NCI-H146 treated with DMSO at 0.1 percent for 48 hours (cell line): ENCODE measurements around the gene NOX4.

Experiments
- DNase-seq: peaks from one replicate; lab custom pipeline; 2025; ENCODE audit not compliant: unreplicated experiment; lab: John Stamatoyannopoulos, UW

NOX4 gene

GRCh38 chr11:89490981-89491690 is at the start of gene NOX4:
NOX4 (minus strand) TSS chr11:89491375; CDS start chr11:89491246, 129 bp downstream.
- DNase-seq = no peak

DNA sequence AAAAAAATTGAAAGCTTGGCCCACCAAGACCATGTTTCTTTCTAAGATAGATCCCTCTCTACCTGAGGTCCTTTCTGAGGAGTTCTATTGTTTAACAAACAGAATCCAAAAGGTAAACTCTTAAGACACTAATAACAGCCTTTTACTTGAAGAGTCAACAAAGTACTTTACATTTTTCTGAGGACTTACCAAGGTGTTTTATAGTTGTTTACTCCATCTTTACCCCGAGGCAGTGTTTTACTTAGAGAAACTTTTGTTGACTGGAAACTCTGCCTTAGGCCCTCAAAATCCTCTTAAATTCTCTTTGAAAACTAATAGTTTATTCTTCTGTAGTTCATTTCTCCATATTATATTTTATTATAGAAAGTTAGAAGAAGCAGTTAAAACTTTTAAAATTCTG is 49.7 kb upstream of the NOX4 start:
- DNase-seq = no peak

- no peak for DNase-seq
Measured at GRCh38 chr11:89537936-89538335, 46.8 kb upstream of the NOX4 start.

GRCh38 chr11:89536926-89537325 is 45.8 kb upstream of the NOX4 start:
- no peak for DNase-seq

DNA sequence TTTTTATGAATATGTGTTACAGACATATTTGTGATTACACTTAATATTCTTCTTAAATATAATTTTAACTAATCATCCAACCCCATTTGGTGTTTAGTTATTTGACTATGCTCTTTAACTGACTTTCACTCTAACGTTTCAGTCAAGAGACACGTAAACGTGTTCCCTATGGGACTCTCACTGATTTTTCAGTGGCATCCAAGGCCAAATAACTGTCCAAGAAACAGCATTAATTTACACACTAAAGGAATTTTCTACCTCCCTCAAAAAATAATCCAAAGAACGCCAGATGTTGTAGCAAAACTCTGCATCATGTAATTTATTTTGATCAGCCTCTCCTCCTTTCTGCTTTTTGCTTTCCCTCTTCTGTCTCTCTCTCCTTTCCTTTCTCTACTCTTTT is 44.0 kb upstream of the NOX4 start:
- DNase-seq = no peak

GRCh38 chr11:89529626-89530380 is 38.6 kb upstream of the NOX4 start:
- no peak for DNase-seq

- DNase-seq = no peak
Measured at GRCh38 chr11:89521792-89522191, 30.6 kb upstream of the NOX4 start.

- no peak for DNase-seq
Measured at GRCh38 chr11:89521294-89521693, 30.1 kb upstream of the NOX4 start.

- no peak for DNase-seq
Measured at GRCh38 chr11:89516496-89516895, 25.3 kb upstream of the NOX4 start.

DNA sequence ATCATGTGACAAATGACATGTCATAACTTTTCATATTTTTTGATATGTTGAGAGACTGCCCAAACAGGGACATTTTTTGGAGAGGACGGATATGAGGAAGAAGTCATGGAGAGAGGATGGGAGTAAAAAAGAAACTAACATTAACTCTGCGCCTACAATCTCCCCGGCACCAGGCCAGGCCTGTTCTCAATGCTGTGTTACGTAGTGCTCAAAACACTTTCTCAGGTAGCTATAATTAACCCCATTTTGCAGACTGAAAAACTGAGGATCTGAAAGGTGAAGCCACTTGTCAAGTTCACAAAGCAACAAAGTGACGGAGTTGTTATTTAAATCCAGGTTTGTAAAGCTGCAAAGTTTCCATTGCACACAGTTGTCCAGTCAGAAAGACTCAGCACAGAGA is 17.4 kb upstream of the NOX4 start:
- DNase-seq = no peak

GRCh38 chr11:89504270-89504669 is 13.1 kb upstream of the NOX4 start:
- no peak for DNase-seq

DNA sequence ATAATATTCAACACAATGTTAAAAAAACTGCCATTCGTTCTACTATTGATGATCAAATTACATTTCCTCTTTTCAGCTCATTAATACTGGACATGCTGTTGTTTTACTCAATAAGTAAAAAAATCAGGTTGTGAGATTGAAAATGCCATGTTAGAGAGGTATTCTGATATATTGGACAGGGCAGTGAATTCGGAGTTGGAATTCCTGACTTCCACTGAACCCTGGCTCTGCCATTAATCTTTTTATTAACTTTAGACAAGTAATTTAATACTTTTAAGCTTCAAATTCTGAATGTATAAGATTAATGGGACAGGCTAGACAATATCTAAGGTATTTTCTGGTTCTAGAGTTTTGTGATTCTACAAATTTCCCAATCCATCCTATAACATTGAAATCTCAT is 12.2 kb upstream of the NOX4 start:
- no peak for DNase-seq

GRCh38 chr11:89502301-89502700 is 11.1 kb upstream of the NOX4 start:
- no peak for DNase-seq

GRCh38 chr11:89500336-89500735 is 9.2 kb upstream of the NOX4 start:
- DNase-seq = no peak

GRCh38 chr11:89498845-89499448 is 7.8 kb upstream of the NOX4 start:
- no peak for DNase-seq

GRCh38 chr11:89495951-89496350 is 4.8 kb upstream of the NOX4 start:
- no peak for DNase-seq

GRCh38 chr11:89493431-89493830 is 2.3 kb upstream of the NOX4 start:
- no peak for DNase-seq

- no peak for DNase-seq
Measured at GRCh38 chr11:89490602-89490980, 584 bp downstream of the NOX4 start.

DNA sequence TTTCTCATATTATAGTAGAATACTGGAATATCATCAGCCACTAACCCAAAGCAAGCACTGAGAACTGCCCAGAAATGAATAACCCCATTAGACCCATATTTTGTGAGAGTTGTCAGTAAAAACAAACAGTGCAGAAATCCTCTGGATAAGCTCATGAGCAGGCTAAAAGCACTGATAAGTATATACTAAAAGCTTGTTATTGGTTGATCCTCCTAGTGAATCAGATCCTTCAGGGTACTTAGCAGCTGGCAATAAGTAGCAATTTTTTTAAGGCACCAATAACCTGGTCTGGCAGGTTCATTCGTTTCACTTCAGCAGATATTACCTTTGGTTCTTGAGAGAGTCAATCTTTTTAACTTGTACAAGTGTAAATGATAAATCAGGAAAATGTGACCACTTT is 1.2 kb downstream of the NOX4 start:
- DNase-seq = no peak

DNA sequence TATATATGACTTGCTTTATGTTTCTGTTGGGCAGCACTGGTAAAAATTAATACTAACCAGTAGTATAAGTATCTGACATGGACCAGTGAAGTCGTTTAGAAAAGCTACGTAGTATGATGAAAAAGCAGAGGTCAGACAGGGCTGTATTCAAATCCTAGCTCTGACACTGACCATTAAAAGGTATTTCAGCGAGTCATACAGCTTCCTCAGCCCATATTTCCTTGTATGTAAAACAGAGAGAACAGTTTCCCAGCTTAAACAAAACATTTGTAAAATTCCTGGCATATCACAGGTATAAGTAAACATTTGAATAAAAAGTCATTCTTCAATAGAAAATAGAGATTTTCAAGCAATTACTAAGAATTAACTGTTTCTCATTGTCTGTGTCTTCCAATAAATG is 4.2 kb downstream of the NOX4 start:
- DNase-seq = no peak

- no peak for DNase-seq
Measured at GRCh38 chr11:89484896-89485295, 6.3 kb downstream of the NOX4 start.

DNA sequence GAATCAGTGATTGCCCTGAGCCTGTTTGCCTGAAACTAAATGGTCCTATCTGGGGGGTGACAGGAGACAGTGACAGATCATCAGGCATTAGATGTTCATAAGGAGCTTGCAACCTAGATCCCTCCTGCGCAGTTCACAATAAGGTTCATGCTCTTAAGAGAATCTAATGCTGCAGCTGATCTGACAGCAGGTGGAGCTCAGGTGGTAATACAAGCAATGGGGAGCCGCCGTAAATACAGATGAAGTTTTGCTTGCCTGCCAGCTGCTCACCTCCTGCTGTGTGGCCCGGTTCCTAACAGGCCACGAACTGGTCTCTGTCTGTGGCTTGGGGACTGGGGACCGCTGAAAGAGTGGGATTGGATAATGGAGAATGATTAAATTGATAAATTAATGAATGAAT is 14.0 kb downstream of the NOX4 start:
- DNase-seq = no peak
